NCI-H748 (cell line): ENCODE measurements around the gene NMUR2.

Experiments
- DNase-seq: peaks from one replicate; lab custom pipeline; 2025; ENCODE audit not compliant: unreplicated experiment; lab: John Stamatoyannopoulos, UW

Gene NMUR2, protein sequence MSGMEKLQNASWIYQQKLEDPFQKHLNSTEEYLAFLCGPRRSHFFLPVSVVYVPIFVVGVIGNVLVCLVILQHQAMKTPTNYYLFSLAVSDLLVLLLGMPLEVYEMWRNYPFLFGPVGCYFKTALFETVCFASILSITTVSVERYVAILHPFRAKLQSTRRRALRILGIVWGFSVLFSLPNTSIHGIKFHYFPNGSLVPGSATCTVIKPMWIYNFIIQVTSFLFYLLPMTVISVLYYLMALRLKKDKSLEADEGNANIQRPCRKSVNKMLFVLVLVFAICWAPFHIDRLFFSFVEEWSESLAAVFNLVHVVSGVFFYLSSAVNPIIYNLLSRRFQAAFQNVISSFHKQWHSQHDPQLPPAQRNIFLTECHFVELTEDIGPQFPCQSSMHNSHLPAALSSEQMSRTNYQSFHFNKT

DNA sequence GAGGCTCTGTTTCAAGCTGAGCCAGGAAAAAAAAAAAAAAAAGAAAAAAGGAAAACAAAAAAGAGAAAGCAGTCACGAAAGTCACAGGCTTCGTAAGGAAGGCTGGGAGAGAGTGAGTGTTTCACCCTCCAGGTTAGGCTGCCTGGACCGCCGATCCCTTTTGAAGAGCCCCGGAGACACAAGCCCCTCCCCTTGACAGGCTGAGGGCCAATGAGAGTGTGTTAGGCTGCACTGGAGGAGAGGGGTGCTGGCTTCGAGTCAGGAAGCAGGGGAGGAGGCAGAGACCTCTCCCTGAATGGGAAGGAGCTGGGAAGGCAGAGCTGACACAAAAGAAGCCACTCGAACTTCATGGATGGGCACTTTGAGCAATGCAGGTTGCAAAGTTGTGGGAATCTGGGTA, at the start of gene NMUR2:
NMUR2 (minus strand) TSS at position 135 of the 400 bp plus-strand sequence. CDS start 166 bp downstream, outside the sequence.
- peak; percentile 68 for DNase-seq

DNA sequence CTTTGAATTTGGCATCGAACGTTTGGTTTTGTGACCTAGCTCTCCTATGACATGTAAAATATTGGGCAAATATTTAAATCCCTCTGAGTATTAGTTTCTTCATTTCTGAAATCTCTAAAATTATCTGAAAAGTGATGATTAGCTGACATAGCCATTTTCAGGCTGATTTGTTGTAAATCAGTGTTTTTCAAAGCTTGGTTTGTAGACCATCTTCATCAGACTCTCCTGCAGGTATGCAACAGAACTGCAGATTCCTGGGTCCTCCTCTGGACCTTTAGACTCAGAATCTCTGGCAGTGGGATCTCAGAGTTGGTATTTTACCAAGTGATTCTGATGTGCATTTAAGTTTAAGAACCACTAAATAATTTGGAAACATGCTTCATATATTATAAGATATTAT, 38.9 kb upstream of the NMUR2 start:
- DNase-seq, result no peak

DNA sequence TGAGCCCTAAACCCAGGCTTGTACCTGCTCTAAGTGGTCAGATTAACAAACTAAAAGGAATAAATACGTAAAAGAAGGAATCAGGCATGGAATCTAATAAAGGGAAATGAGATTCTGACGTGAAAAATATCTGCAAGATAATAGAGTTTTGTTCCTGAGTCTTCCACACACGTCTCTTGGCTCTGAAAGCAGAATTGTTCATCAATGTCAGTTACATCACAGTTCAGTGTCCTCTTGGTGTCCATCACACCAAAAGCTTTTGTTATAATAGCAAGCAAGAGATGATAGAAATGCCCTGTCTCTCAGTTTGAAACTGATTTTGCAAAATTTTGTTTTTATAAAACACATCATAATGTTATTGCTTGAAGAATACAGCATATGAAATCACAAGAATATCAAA, 34.7 kb upstream of the NMUR2 start:
- DNase-seq, result no peak

DNA sequence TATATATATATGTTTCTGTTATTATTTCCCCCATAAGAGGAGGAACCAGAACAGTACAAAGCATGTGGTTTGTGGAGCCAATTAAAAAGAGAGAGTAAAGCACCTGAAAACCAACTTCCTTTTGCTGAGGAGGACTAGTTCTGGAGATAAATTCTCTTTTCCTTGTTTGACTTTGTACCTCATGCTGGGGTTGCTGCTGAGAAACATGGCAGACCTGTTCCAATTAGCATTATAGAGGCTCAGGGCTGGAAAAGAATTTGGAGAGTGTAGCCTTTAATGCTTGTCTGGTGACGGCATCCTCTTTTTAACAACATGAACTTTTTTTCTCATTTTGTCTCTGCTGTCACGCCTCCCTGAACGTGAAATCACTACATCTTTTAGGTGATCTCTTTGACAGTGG, 32.8 kb upstream of the NMUR2 start:
- no peak for DNase-seq

DNA sequence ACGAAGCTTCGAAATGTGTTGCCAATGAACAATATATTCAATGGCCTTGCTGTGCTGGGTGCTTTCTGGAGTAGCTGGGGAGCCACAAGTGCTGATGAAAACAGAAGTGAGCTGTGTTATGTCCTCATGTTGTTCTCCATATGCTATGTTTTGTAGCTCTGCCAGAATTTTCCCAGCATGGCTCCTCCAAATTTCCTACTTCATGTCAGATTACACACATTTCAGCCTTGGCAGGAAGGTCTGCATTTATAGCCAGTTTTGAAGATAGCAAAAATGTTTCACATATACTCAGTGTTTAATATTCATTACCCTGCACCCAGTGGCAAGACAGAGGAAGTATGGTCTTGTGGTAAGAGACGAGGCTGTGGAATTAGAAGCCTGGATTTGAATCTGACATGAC, 22.6 kb upstream of the NMUR2 start:
- no peak for DNase-seq

DNA sequence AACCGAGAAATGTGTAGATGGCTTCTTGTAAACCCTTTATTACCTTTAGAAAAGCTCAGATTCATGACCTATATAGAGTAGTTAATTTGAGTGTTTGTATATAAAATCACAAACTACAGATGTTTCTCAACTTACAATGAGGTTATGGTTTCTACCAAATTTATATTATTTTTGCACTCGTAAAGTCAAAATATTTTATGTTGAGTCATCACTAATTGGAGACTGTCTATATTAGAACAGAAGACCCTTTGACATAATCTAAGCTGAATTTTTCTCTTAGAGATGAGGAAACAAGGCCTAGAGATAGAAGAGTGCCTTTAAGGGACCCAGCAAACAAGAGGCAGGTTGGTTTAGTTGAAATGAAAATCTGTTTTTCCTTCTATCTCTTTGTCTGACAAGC, 20.0 kb upstream of the NMUR2 start:
- no peak for DNase-seq

DNA sequence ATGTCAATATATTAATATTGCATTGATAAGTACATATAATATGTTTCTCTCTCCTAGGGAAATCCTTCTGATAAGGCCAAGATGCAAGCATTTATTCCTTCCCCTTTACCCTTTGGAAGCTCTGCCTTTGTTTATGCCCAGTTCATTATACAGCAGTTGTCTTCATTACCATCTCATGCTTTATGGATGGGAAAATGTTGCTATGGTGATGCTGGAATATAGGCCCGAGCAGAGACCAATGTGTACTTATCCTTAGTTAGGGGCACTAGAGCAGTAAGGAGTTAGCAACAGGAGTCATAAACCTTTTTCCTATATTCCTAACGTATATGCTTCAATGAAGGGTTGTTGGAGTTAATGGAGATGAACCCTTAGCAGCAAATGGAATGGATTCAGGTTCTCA, 19.4 kb upstream of the NMUR2 start:
- DNase-seq, result no peak

DNA sequence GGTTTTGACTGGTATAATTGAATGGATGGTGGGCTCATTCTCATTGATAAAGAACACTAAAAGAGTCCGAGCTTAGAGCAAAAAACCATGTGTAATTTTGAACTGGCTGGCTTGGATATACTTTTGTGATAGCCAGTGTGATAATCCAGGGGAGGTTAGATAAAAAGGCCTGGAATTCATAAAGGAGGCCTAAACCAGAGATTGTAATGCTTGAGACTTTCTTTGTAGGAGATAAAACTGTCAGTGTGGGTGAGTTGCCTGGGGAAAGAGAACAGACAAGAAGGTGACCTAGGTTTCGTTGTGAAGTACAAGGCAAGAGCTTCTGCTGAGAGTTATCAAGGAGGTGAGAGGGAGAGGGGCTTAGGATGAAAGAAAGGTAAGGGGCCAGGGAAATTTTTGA, 17.0 kb upstream of the NMUR2 start:
- DNase-seq, result no peak

DNA sequence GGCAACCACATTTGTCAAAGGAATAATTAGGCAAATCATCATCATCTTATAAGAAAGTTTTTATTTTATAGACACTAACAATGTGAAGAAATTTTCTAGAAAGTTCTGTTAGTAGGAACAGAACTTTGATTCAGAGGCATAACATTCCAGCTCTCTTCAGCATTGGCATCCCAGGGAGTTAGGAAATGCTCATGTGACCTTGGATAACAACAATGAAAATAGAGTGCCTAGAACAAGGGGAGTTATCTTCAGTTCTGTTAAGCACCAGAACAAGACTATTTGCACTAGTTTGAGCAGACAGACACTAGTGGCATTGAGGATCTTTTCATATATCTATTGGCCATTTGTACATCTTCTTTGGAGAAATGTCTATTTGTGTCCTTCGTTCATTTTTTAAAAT, 7.0 kb upstream of the NMUR2 start:
- DNase-seq, result no peak

DNA sequence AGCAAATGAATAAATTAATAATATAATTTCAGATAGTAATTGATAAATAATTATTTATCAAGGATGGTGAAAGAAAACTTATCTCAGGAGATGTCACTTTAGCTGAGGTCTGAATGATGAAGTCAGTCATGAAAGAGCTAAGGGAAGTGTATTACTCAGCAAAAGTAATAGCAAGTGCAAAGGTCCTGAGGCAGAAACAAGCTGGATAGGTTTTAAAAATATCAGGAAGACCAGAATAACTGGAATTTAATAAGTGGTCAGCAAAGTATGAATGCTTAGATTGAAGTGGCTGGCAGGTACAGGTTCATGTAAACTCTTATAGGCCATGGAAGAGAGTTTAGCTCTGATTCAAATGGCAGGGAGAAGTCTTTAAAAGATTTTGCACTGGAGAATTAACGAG, 1.0 kb upstream of the NMUR2 start:
- DNase-seq, result no peak

DNA sequence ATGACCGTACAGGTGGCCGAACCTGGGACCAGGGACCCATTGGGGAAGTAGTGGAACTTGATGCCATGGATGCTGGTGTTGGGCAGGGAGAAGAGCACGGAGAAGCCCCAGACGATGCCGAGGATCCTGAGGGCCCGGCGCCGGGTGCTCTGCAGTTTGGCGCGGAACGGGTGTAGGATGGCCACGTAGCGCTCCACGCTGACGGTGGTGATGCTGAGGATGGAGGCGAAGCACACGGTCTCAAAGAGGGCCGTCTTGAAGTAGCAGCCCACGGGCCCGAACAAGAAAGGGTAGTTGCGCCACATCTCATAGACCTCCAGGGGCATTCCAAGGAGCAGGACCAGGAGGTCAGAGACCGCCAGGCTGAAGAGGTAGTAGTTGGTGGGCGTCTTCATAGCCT, 585 bp downstream of the NMUR2 start:
- DNase-seq, result no peak

DNA sequence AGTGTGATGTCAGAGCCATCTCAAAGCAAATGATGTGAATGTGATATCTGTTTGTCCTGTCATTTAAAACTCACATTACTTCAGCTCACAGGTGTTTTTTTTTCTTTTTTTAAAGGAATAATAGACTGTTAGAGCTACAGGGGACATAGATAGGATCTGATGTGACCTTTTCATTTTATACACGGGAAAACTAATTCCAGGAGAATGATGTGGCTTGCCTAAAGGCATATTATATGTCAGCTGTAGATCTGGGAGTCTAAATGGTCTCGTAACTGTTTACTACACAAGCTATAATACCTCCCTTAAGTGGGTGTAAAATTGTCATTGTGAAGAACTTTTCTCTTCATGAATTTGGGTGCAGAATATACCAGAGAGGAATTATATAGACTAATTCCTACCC, 2.0 kb downstream of the NMUR2 start:
- DNase-seq, result peak; percentile 32

DNA sequence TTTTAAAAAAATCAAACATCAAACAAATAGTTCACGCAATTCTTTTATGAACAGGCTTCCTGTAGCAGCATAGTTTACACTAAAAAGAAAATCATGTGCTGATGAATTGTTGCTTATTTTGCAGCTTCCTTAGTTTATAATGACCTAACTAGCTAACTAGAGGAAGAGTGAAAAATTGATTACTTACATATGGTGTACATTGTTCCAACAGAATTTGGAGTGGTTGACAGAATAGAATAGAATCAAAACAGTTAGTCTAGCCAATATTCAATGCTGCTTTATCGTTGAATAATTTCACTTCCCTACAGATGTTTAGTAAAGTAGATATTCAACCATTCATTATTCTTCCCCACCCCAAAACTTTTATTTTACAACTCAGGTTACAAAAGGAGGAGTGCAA, 4.2 kb downstream of the NMUR2 start:
- DNase-seq, result no peak

DNA sequence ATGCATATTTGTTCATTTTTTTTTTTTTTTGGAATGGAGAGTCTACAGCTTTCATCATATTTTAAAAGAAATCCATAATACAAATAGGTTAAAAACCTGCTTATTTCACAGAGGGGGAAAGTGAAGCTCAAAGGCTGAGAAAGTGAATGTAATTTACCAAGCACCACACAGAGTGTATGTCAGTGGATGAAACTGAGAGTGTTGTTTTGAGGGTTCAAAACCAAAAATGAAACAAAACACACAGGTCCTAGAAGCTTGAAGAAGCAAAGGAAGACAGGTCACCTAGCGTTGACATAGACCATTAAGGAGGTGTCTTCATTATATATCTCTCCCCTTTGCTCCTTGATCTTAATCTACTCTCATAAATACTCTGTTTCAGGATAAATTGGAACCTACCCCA, 7.5 kb downstream of the NMUR2 start:
- DNase-seq, result no peak

DNA sequence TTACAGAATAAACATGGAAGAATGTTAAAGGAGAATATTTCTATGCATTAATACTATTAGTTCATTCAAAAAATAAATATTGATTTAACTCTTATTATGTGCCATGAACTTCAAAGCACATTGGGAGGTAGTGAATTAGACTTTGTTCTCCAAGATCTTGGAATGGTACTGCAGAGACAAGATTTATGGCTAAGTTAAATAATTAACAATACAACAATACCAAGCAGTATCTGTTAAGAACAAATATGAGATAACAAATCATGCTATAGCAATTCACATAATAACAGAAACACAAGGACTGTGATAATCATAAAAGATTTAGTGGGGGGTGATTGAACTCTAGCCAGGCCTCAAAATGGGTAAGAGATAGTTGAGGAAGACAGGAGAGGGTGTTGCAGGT, 11.6 kb downstream of the NMUR2 start:
- DNase-seq, result no peak

DNA sequence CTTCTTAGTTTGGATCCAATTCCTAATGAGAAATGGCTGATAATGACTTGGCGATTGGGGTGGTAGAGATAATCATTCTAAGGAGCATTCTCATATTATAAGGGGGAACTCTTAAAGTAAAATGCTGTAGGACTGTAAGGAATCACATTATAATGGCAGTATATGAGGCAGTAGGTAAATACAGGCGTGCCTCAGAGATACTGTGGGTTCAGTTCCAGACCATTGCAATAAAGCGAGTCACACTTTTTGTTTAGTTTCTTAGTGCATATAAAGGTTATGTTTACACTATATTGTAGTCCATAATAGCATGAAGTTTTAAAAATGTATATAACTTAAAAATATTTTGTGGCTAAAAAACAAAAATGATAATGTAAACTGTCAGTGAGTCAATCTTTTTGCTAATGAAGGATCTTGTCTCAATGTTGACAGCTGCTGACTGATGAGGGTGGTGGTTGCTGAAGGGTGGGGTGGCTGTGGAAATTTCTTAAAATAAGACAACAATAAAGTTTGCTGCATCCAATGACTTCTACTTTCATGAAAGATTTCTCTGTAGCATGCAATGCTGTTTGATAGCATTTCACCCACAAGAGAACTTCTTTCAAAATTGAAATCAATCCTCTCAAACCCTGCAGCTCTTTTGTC, 15.8 kb downstream of the NMUR2 start:
- no peak for DNase-seq

DNA sequence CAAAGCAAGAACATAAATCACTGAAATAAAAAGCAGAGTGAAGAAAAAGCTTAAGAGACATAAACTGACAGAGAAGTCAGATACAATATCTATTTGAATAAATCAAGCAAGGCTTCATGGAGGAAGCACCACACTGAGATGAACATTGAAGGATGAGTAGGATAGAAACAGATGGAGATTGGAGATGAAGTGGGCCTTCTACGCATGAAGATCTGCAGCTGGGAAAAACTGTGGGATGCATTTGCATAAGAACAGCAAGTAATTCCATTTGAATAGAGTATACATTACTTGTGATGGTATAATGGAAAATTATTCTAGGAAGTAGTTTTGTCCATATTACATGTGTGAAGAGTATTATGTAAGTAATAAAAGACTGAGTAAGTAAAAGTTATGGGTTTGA, 16.5 kb downstream of the NMUR2 start:
- DNase-seq, result no peak

DNA sequence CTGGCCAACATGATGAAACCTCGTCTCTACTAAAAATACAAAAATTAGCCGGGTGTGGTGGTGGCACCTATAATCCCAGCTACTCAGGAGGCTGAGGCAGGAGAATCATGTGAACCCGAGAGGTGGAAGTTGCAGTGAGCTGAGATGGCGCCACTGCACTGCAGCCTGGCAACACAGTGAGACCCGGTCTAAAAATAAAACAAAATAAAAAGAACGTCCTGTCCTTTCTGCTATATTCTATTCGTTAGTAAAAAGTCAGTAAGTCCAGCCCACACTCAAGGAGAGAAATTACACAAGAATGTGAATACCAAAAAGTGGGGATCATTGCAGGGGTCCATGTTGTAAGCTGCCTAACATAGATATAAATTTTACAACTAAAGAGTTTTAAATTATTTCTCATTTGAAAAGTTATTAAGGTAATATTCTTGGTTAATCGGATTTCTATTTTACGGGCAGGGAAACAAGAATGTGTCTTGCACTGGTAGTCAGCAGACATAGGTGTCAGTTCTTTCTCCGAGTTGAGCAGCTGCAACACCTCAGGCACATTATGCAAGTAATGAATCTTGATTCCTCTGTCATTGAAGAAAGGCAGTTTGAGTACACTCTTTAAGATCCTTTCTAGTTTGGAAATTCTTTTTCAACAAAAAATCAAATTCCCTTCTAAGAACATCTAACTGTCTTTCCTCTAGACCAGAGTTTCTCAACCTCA, 24.5 kb downstream of the NMUR2 start:
- no peak for DNase-seq

DNA sequence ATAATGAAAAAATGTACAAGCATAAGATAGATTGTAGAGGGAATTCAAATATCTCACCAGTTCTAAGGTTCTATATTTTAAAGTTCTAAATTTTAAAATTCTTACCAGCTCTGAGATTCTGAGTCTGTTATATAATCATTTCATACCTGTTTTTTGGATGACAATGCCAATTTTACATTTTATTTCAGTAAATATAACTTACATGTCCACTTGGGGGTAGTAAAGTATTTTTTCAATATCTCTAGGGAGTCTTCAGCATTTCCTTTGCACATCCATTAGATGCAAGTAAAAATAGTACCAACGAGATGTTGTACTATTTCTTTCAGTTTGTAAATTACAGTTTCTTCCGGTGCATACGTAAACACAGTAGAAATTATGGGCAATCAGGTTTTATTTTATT, 25.7 kb downstream of the NMUR2 start:
- DNase-seq, result peak; percentile 39

DNA sequence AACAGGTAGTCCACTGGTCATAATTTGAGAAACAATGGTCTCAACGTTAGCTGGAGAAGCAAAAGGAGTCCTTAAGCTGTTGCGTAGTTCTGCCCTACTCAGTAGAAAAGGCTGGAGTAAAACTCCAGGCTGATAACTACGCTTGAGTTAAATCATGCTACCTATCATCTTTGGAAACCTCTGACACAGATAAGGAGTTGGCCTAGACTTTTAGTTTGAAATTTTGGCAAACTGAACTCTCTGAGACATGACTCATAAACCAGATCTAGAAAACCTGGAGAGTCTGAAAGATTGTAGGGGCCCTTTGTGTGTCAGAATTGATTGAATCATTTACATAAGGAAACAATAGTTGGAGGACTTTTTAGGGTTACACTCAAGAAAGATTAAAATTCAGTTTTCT, 26.3 kb downstream of the NMUR2 start:
- no peak for DNase-seq

DNA sequence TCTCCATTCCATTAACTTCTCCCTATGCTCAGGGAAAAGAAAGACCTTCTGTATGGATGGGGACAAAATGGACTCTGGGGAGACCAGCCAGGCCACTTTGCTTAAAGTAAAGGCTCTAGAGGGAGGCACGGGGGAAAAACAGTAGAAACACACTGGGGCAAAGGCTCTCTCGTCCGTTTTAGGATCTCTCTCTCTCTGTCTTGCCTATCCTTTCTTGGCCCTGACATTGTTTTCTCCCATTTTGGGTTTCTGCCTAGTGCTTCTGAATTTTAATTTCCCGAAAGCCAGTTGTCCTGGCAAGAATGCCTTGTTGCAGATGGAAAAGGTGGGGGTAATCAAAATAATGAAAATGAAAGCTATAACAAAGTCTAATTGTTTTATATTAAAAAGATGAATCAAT, 28.2 kb downstream of the NMUR2 start:
- DNase-seq, result no peak

DNA sequence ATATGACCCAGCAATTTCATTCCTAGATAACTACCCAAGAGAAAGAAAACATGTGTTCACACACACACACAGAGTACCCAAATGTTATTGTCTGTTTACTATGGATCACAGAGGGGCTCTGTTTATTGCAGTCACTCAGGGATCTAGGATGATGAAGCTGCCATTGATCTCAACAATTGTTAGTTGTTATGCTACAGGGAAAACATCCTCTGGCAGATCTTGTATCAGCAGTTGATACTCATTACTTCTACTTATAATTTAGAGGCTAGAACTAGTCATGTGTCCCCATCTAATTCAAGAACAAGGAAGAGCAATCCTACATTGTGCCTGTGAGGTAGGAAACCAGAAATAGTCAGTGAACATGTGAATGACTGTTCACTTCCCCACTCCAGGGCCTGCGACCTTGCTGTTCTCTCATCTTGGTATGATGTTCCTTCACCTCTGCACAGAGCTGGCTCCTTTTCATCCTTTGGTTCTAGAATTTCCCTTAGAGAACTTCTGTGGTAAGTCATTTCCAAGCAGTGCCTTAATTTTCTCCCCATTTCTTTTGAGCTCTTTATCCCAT, 30.3 kb downstream of the NMUR2 start:
- DNase-seq, result no peak
